Measurements from ENCODE around the gene SRRM4. TPM values are rescaled to one million over a fixed set of nuclear protein-coding genes. Genes with fewer than 3 reads are reported as not detected.
A peak's percentile ranks its signal among the peaks of the same experiment; 100 is the strongest.

The SRRM4 gene
- total RNA-seq, 3 donors from 2014 or later: 0.32 TPM; not detected in 2

DNA sequence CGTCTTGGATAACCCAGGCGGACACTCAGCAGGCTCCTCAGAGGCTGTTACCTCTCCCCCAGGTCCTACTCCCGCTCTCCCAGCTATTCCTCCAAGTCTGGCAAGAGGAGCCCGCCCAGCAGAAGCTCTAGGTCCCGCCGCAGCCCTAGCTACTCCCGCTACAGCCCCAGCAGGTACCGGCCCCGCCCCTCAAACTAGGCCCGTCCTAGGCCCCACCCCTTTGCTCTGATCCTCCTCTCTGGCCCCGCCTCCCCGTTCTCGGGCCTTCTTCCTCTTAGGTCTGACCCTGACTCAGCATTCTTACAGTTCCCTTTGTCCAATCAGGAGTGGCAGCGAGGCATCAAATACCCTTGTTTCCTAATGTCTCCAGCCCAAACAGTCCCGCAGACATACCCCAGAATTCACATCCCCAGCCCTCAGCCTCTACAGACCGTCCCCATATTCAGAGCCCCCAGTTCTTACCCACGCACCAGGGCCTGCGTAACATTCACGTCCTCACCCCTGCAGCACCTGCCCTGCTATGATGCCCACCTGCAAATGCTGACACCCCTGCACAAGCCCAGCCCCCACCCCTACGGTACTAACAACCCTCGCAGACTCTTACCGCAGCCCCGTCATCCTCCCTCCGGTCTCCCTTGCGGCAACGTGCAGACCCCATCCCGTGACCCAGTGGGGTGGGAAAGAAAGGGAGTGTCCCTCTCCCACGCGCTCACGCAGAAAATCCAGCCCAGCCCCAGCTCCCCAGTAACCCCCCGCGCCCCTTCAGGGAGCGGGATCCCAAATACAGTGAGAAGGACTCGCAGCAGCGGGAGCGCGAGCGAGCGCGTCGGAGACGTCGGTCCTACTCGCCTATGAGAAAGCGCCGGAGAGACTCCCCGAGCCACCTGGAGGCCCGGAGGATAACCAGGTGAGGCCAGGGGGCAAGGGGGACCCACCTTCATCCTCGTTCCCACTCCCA is 172.4 kb downstream of the SRRM4 start:
- TF ChIP-seq CTCF (IDR thresholded peaks at IDR 0.05): no peak
- Histone ChIP-seq H3K36me3 (ENCODE audit: low read depth) (no peaks in the 10 kb centered on the region), H3K9me3 (no peaks in the 10 kb centered on the region), H3K4me3 (no peak overlapping the region), H3K4me1 (ENCODE audit: low read depth) (no peaks in the 10 kb centered on the region)
- intact Hi-C loops (cut with DNase I, micrococcal nuclease): no loop called here
- ATAC-seq (peak; percentile 31), DNase-seq (peak in 2 of 3 donors; percentile 38 to 42)

DNA sequence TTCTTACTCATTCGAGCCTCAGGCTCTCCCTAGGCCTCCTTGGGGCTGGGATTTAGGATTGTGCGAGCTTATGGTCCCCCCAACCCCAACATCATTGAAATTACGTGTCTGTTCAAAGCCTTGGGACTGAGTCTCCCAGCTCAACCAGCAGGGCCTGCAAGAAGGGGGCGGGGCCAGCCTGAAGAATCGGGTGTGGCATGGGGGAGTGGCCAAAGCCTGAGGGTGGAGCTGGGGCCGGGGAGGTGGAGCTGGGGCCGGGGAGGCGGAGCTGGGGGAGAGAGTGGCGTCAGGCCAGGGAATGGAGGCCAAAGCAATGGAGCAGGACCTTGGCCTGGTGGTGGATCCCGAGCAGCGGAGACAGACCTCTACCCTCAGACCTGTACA is 173.1 kb downstream of the SRRM4 start:
- no peak for TF ChIP-seq CTCF (IDR thresholded peaks at IDR 0.05)
- Histone ChIP-seq H3K36me3 (ENCODE audit: low read depth) (no peaks in the 10 kb centered on the region), H3K4me1 (ENCODE audit: low read depth) (no peaks in the 10 kb centered on the region), H3K4me3 (no peak overlapping the region), H3K9me3 (no peaks in the 10 kb centered on the region)
- intact Hi-C loops (cut with DNase I, micrococcal nuclease): no loop called here
- DNase-seq (no peak), ATAC-seq (no peak)

- intact Hi-C loops (cut with DNase I, micrococcal nuclease): no loop called here
- no peak for TF ChIP-seq CTCF (IDR thresholded peaks at IDR 0.05)
- DNase-seq (no peak), ATAC-seq (no peak)
- Histone ChIP-seq H3K36me3 (ENCODE audit: low read depth) (no peaks in the 10 kb centered on the region), H3K4me3 (no peak overlapping the region), H3K9me3 (no peaks in the 10 kb centered on the region), H3K4me1 (ENCODE audit: low read depth) (no peaks in the 10 kb centered on the region)
These were observed 175.2 kb downstream of the SRRM4 start for GRCh38 chr12:119156401-119157044.

DNA sequence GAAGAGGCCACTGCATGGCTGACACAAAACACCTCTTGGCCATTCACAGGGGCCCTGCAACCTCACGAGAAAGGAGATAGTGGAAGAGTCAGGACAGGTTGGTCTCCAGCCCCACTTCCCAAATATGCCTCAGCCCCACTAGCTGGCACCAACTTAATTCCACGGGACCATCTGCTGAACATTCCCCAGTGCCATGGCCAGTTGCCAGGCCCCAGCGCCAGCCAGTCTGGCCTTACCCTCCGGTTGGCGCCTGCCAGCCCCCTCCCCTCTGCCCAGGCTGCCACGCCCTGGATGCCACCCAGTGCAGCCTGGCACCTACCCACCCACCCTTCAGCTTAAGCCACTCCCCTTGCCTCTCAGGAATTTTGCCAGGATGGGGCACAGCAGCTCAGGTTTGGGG is 176.2 kb downstream of the SRRM4 start:
- Histone ChIP-seq H3K4me1 (ENCODE audit: low read depth) (no peaks in the 10 kb centered on the region), H3K36me3 (ENCODE audit: low read depth) (no peaks in the 10 kb centered on the region), H3K9me3 (no peaks in the 10 kb centered on the region), H3K4me3 (no peak overlapping the region)
- DNase-seq: no peak
- TF ChIP-seq CTCF (IDR thresholded peaks at IDR 0.05): no peak
- ATAC-seq: no peak
- intact Hi-C loops (cut with DNase I, micrococcal nuclease): no loop called here

GRCh38 chr12:119157978-119158377 is 176.6 kb downstream of the SRRM4 start:
- DNase-seq: no peak
- H3K4me3 ChIP-seq: no peak overlapping the region
- no peak for ATAC-seq
- no peaks in the 10 kb centered on the region for H3K9me3 ChIP-seq
- no peaks in the 10 kb centered on the region for H3K4me1 ChIP-seq (ENCODE audit: low read depth)
- intact Hi-C loops (cut with DNase I, micrococcal nuclease): no loop called here
- H3K36me3 ChIP-seq (ENCODE audit: low read depth): no peaks in the 10 kb centered on the region
- TF ChIP-seq CTCF (IDR thresholded peaks at IDR 0.05): no peak
